ENCODE measurements around the gene LRRC37A. TPM values are rescaled to one million over a fixed set of nuclear protein-coding genes. Genes with fewer than 3 reads are reported as not detected.
"Not testable (repeated sequence)": the region's sequence is repeated elsewhere in the genome, so short reads cannot be mapped to it uniquely, and the experiment has no call there.

The LRRC37A gene
- polyA plus RNA-seq (ENCODE audit: insufficient read length in 4 of 4), result 1 to 10 TPM; 2.6 to 4.4 (median 3.2) TPM

- DNase-seq (ENCODE audit: low read depth in 4 of 4, low spot score in 3 of 4), result not testable (repeated sequence)
These were observed at the start of gene LRRC37A for GRCh38 chr17:46294831-46295230. TSS of gene LRRC37A (plus strand) at chr17:46295131. CDS start at chr17:46295134, 3 bp downstream.

- not testable (repeated sequence) for DNase-seq (ENCODE audit: low read depth in 4 of 4, low spot score in 3 of 4)
These were observed 45.8 kb upstream of the LRRC37A start for GRCh38 chr17:46249153-46249552.

- DNase-seq (ENCODE audit: low read depth in 4 of 4, low spot score in 3 of 4), result not testable (repeated sequence)
These were observed 42.1 kb upstream of the LRRC37A start for GRCh38 chr17:46252804-46253203.

- DNase-seq (ENCODE audit: low read depth in 4 of 4, low spot score in 3 of 4), result not testable (repeated sequence)
These were observed 41.2 kb upstream of the LRRC37A start for GRCh38 chr17:46253722-46254121.

- DNase-seq (ENCODE audit: low read depth in 4 of 4, low spot score in 3 of 4), result not testable (repeated sequence)
These were observed 40.7 kb upstream of the LRRC37A start for GRCh38 chr17:46254215-46254614.

GRCh38 chr17:46256369-46256768 is 38.6 kb upstream of the LRRC37A start:
- not testable (repeated sequence) for DNase-seq (ENCODE audit: low read depth in 4 of 4, low spot score in 3 of 4)

- DNase-seq (ENCODE audit: low read depth in 4 of 4, low spot score in 3 of 4), result not testable (repeated sequence)
These were observed 34.9 kb upstream of the LRRC37A start for GRCh38 chr17:46259845-46260661.

- DNase-seq (ENCODE audit: low read depth in 4 of 4, low spot score in 3 of 4), result no peak
These were observed 32.7 kb upstream of the LRRC37A start for GRCh38 chr17:46262271-46262670.

GRCh38 chr17:46264456-46265198 is 30.3 kb upstream of the LRRC37A start:
- no peak for DNase-seq (ENCODE audit: low read depth in 4 of 4, low spot score in 3 of 4)

GRCh38 chr17:46266063-46266655 is 28.8 kb upstream of the LRRC37A start:
- DNase-seq (ENCODE audit: low read depth in 4 of 4, low spot score in 3 of 4), result not testable (repeated sequence)

GRCh38 chr17:46266656-46267544 is 28.0 kb upstream of the LRRC37A start:
- peak; percentile 68 to 89 (median 79) for DNase-seq (ENCODE audit: low read depth in 4 of 4, low spot score in 3 of 4)

- no peak for DNase-seq (ENCODE audit: low read depth in 4 of 4, low spot score in 3 of 4)
These were observed 24.9 kb upstream of the LRRC37A start for GRCh38 chr17:46270032-46270431.

- DNase-seq (ENCODE audit: low read depth in 4 of 4, low spot score in 3 of 4), result no peak
These were observed 21.2 kb upstream of the LRRC37A start for GRCh38 chr17:46273541-46274236.

GRCh38 chr17:46274238-46274637 is 20.7 kb upstream of the LRRC37A start:
- DNase-seq (ENCODE audit: low read depth in 4 of 4, low spot score in 3 of 4), result no peak

- DNase-seq (ENCODE audit: low read depth in 4 of 4, low spot score in 3 of 4), result not testable (repeated sequence)
These were observed 18.0 kb upstream of the LRRC37A start for GRCh38 chr17:46276728-46277479.

GRCh38 chr17:46281336-46281735 is 13.6 kb upstream of the LRRC37A start:
- not testable (repeated sequence) for DNase-seq (ENCODE audit: low read depth in 4 of 4, low spot score in 3 of 4)

- not testable (repeated sequence) for DNase-seq (ENCODE audit: low read depth in 4 of 4, low spot score in 3 of 4)
These were observed 12.3 kb upstream of the LRRC37A start for GRCh38 chr17:46282635-46283034.

GRCh38 chr17:46284467-46284866 is 10.5 kb upstream of the LRRC37A start:
- not testable (repeated sequence) for DNase-seq (ENCODE audit: low read depth in 4 of 4, low spot score in 3 of 4)

- not testable (repeated sequence) for DNase-seq (ENCODE audit: low read depth in 4 of 4, low spot score in 3 of 4)
These were observed 9.4 kb upstream of the LRRC37A start for GRCh38 chr17:46285500-46285899.
